DND-41 (cell line): ENCODE data around the gene SLC2A4RG.

Source experiments
- ATAC-seq: fragments of 200-7000 bp; cut with Tn5 transposase; 3 replicates; pipeline ENCODE4 v1.9.1; 2021; ENCODE audit warnings: low read depth; ENCODE audit not compliant: insufficient read depth
- DNase-seq: peaks from one replicate; pipeline ENCODE4 v3.0.0-alpha.2; 2020
- H2AFZ ChIP-seq: 2 replicates; pipeline ENCODE4 v1.6.0; 2012; ENCODE audit warnings: low read depth, low read length
- H3K27ac ChIP-seq: 2 replicates; pipeline ENCODE4 v1.5.1; 2012; ENCODE audit warnings: low read length, inconsistent platforms
- H3K27me3 ChIP-seq: fragments of 200-600 bp; sonication (generic); 2 replicates; pipeline ENCODE4 v1.6.0; 2012; ENCODE audit warnings: low read length, mild to moderate bottlenecking, inconsistent platforms; ENCODE audit not compliant: insufficient read depth, poor library complexity
- H3K36me3 ChIP-seq: 2 replicates; pipeline ENCODE4 v1.5.1; 2012; ENCODE audit warnings: low read length, inconsistent platforms; ENCODE audit not compliant: insufficient read depth
- H3K4me1 ChIP-seq: 2 replicates; pipeline ENCODE4 v1.5.1; 2012; ENCODE audit warnings: mild to moderate bottlenecking, low read length; ENCODE audit not compliant: insufficient read depth
- H3K4me2 ChIP-seq: 2 replicates; pipeline ENCODE4 v1.6.0; 2012; ENCODE audit warnings: mild to moderate bottlenecking, moderate library complexity, low read length, inconsistent platforms; ENCODE audit not compliant: insufficient read depth
- H3K4me3 ChIP-seq, 2 experiments: fragments of 200-600 bp in 1 of 2; shearing (Covaris generic) in 1 of 2; 2 replicates each; pipeline ENCODE4 v1.5.1; 2012 to 2016; ENCODE audit warnings: inconsistent platforms in 2 of 2, low read length in 2 of 2, mild to moderate bottlenecking in 2 of 2, low read depth in 1 of 2, moderate library complexity in 1 of 2
- H3K79me2 ChIP-seq: 2 replicates; pipeline ENCODE4 v1.6.0; 2012; ENCODE audit warnings: low read length, inconsistent platforms; ENCODE audit not compliant: insufficient read depth
- H3K9ac ChIP-seq: 2 replicates; pipeline ENCODE4 v1.6.0; 2012; ENCODE audit warnings: low read depth, mild to moderate bottlenecking, inconsistent platforms, low read length, moderate library complexity
- H3K9me3 ChIP-seq: 2 replicates; pipeline ENCODE4 v1.5.1; 2012; ENCODE audit warnings: low read length, moderate library complexity, mild to moderate bottlenecking, inconsistent platforms; ENCODE audit not compliant: insufficient read depth, severe bottlenecking
- H4K20me1 ChIP-seq: 2 replicates; pipeline ENCODE4 v1.6.0; 2012; ENCODE audit warnings: low read length; ENCODE audit not compliant: insufficient read depth
- EZH2 ChIP-seq: IDR thresholded peaks from 3 replicates; pipeline ENCODE4 v1.6.1; 2012; ENCODE audit warnings: borderline replicate concordance, low read depth, mild to moderate bottlenecking, moderate library complexity, low read length, inconsistent platforms; ENCODE audit not compliant: severe bottlenecking
- TF ChIP-seq, protein P1 (sequence below): IDR thresholded peaks from 2 replicates; pipeline ENCODE4 v1.5.1; 2012; ENCODE audit warnings: borderline replicate concordance, low read length, moderate library complexity, mild to moderate bottlenecking; ENCODE audit not compliant: poor library complexity, severe bottlenecking; ENCODE audit errors: extremely low read depth

The SLC2A4RG gene

DNA sequence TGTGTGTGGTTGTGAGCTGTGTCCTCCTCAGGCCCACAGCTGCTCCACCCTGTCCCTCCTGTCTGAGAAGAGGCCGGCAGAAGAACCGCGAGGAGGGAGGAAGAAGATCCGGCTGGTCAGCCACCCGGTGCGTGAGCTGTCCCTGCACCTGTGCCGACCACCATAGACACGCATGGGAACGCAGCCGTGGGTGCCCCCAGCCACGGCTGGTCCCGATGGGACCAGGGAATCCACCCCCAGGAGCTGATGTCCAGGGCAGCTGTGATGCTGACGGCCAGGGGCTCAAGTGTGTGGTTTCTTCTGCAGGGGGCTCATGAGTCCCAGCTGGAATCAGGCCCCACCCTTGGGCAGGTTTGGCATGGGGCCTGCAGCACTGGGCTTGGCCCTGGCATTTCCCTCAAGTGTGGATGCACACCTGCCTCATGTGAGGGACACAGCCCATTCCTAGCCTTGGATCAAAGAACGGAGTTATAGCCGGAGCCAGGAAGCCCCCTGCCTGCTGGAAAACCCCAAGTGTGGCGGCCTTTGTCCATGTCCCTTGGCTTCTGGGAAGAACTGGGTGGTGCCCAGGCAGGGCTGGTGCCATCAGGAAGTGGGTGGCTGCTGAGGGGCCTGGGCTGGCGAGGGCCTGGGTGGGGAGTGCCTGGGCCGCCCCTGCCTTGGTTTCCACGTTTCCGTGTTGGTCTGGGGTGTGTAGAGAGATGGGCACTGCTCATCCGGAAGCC is 47.7 kb upstream of the SLC2A4RG start:
- H3K9ac ChIP-seq: no peak overlapping the region
- H3K36me3 ChIP-seq: peaks cover 41% of the 10 kb centered on the region
- H3K4me2 ChIP-seq: no peak overlapping the region

DNA sequence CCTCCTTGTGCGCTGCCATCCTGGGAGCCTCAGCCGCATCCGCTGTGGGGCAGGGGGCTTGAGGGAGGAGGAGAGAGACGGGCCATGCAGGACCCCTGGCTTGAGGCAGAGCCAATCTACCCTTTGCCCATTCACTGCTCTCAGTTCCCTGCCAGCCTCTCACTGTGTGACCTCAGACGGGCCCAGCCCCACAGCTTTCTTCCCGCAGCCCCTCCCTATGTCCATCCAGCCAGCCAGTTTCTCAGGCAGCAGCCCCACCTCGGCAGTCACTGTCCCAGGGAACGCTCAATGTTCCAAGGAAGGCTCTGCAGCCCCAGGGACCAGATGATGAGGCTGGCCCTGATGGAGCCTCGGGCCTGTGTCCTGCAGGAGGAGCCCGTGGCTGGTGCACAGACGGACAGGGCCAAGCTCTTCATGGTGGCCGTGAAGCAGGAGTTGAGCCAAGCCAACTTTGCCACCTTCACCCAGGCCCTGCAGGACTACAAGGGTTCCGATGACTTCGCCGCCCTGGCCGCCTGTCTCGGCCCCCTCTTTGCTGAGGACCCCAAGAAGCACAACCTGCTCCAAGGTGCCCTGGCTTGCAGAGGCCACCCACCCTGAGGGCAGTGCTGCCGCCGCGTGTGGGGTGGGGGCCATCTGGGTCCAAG is 47.0 kb upstream of the SLC2A4RG start:
- H3K27ac ChIP-seq: no peak overlapping the region
- H3K4me2 ChIP-seq: no peak overlapping the region
- peaks cover 18% of the 10 kb centered on the region; the same call in 1 of the 2 replicates for H4K20me1 ChIP-seq
- TF ChIP-seq, protein P1, sequence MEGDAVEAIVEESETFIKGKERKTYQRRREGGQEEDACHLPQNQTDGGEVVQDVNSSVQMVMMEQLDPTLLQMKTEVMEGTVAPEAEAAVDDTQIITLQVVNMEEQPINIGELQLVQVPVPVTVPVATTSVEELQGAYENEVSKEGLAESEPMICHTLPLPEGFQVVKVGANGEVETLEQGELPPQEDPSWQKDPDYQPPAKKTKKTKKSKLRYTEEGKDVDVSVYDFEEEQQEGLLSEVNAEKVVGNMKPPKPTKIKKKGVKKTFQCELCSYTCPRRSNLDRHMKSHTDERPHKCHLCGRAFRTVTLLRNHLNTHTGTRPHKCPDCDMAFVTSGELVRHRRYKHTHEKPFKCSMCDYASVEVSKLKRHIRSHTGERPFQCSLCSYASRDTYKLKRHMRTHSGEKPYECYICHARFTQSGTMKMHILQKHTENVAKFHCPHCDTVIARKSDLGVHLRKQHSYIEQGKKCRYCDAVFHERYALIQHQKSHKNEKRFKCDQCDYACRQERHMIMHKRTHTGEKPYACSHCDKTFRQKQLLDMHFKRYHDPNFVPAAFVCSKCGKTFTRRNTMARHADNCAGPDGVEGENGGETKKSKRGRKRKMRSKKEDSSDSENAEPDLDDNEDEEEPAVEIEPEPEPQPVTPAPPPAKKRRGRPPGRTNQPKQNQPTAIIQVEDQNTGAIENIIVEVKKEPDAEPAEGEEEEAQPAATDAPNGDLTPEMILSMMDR: no peak
- no peak for TF ChIP-seq EZH2
- no peak overlapping the region for H3K4me3 ChIP-seq
- no peaks in the 10 kb centered on the region for H3K9me3 ChIP-seq
- no peaks in the 10 kb centered on the region for H3K27me3 ChIP-seq
- ATAC-seq (no peak), DNase-seq (no peak)
- H3K4me1 ChIP-seq: no peaks in the 10 kb centered on the region
- no peak overlapping the region for H2AFZ ChIP-seq
- H3K79me2 ChIP-seq: no peaks in the 10 kb centered on the region
- peaks cover 47% of the 10 kb centered on the region for H3K36me3 ChIP-seq
- H3K9ac ChIP-seq: no peak overlapping the region

More for the DNA sequence above, 47.7 kb upstream of the SLC2A4RG start:
- Histone ChIP-seq H3K27ac (no peak overlapping the region), H3K27me3 (no peaks in the 10 kb centered on the region), H4K20me1 (peaks cover 12% of the 10 kb centered on the region; the same call in 1 of the 2 replicates), H3K9me3 (no peaks in the 10 kb centered on the region), H2AFZ (no peak overlapping the region), H3K79me2 (no peaks in the 10 kb centered on the region), H3K4me3 (no peak overlapping the region), H3K4me1 (no peaks in the 10 kb centered on the region)
- TF ChIP-seq, protein P1: no peak
- TF ChIP-seq EZH2: no peak
- DNase-seq (no peak), ATAC-seq (no peak)

DNA sequence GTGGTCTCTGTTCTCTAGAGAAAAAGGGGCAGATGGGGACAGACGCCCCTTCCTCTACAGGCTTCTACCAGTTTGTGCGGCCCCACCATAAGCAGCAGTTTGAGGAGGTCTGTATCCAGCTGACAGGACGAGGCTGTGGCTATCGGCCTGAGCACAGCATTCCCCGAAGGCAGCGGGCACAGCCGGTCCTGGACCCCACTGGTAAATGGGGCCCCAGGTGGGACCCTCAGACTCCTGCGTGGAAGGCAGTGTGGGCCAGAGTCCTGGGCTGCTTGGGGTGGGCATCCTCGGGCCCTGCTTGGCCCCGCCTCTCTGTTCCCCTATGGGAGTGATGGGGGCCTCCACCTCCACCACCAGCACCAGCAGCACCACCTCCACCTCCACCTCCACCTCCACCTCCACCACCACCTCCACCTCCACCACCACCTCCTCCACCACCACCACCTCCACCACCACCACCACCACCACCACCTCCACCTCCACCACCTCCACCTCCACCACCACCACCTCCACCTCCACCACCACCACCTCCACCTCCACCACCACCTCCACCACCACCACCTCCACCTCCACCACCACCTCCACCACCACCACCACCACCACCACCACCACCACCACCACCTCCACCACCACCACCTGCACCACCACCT is 46.4 kb upstream of the SLC2A4RG start:
- H3K79me2 ChIP-seq: no peaks in the 10 kb centered on the region
- ATAC-seq (no peak), DNase-seq (no peak)
- peaks cover 50% of the 10 kb centered on the region for H3K36me3 ChIP-seq
- H4K20me1 ChIP-seq: peaks cover 20% of the 10 kb centered on the region; the same call in 1 of the 2 replicates
- no peak overlapping the region for H3K4me3 ChIP-seq
- H3K9me3 ChIP-seq: no peaks in the 10 kb centered on the region
- no peak overlapping the region for H2AFZ ChIP-seq
- no peaks in the 10 kb centered on the region for H3K27me3 ChIP-seq
- no peaks in the 10 kb centered on the region for H3K4me1 ChIP-seq
- no peak for TF ChIP-seq EZH2
- TF ChIP-seq, protein P1: no peak
- no peak overlapping the region for H3K27ac ChIP-seq
- H3K4me2 ChIP-seq: no peak overlapping the region
- H3K9ac ChIP-seq: no peak overlapping the region
